H1 (cell line): ENCODE data around the gene CPSF4L. TPM values are rescaled to one million over a fixed set of nuclear protein-coding genes. Genes with fewer than 3 reads are reported as not detected.

Experiments
- CTCF ChIA-PET: fragments of 300-600 bp; sonication (Branson Sonifier 250); formaldehyde crosslinking; loops from one replicate; lab custom pipeline; 2021; ENCODE audit not compliant: partially characterized antibody; lab: Charles Lee
- POLR2A ChIA-PET: fragments of 300-600 bp; sonication (Branson Sonifier 250); formaldehyde crosslinking; loops from one replicate; lab custom pipeline; 2021; ENCODE audit warnings: inconsistent platforms; ENCODE audit not compliant: partially characterized antibody; lab: Charles Lee
- DNase-seq, 2 experiments: peaks; one replicate each; pipeline versions ENCODE4 v3.0.0 to v3.0.0-alpha.2; 2010 to 2022; ENCODE audit warnings: low spot score in 2 of 2, low read depth in 1 of 2, mixed read lengths in 1 of 2
- FAIRE-seq: peaks from 2 replicates; lab custom pipeline; 2011; peaks lifted over from hg19 to GRCh38; lab: Jason Lieb, UNC
- H2AFZ ChIP-seq: 2 replicates; pipeline ENCODE4 v1.8.1; 2012; ENCODE audit warnings: low read length, inconsistent platforms
- H2AK5ac ChIP-seq: 2 replicates; pipeline ENCODE4 v1.6.1; 2013; ENCODE audit warnings: low read depth, low read length
- H2BK120ac ChIP-seq: replicated peaks from 2 replicates; pipeline ENCODE3; 2013; ENCODE audit warnings: low read depth, low read length, inconsistent platforms
- H2BK12ac ChIP-seq: 2 replicates; pipeline ENCODE4 v1.6.1; 2013; ENCODE audit warnings: low read depth, low read length
- H2BK15ac ChIP-seq: 2 replicates; pipeline ENCODE4 v1.6.1; 2013; ENCODE audit warnings: low read length
- H2BK20ac ChIP-seq: 2 replicates; pipeline ENCODE4 v1.6.1; 2013; ENCODE audit warnings: low read length
- H2BK5ac ChIP-seq: 2 replicates; pipeline ENCODE4 v1.6.1; 2013; ENCODE audit warnings: low read depth, low read length
- H3K14ac ChIP-seq: 2 replicates; pipeline ENCODE4 v1.6.1; 2013; ENCODE audit warnings: inconsistent platforms; ENCODE audit not compliant: insufficient read length
- H3K18ac ChIP-seq: 2 replicates; pipeline ENCODE4 v1.6.1; 2013; ENCODE audit warnings: low read length; ENCODE audit errors: extremely low read depth
- H3K23ac ChIP-seq: 2 replicates; pipeline ENCODE4 v1.6.1; 2013; ENCODE audit warnings: inconsistent platforms; ENCODE audit not compliant: insufficient read length
- H3K23me2 ChIP-seq: 2 replicates; pipeline ENCODE4 v1.6.1; 2013; ENCODE audit warnings: low read depth, low read length
- H3K27ac ChIP-seq: 2 replicates; pipeline ENCODE4 v1.6.1; 2011; ENCODE audit warnings: low read depth, low read length, inconsistent platforms
- H3K27me3 ChIP-seq, 4 experiments: replicated peaks in 1 of 4; 1 replicate in 1 of 4; 2 replicates in 3 of 4; pipeline versions ENCODE4 v1.6.1 to v1.8.1; 2011 to 2013; ENCODE audit warnings: low read length in 3 of 4, mild to moderate bottlenecking in 3 of 4, inconsistent platforms in 2 of 4, mixed read lengths in 2 of 4, moderate library complexity in 1 of 4; ENCODE audit not compliant: control insufficient read depth in 3 of 4, insufficient read depth in 3 of 4; ENCODE audit errors: extremely low read depth in 1 of 4
- H3K36me3 ChIP-seq, 4 experiments: 2 replicates each; pipeline versions ENCODE4 v1.6.1 to v1.8.1; 2011 to 2013; ENCODE audit warnings: mild to moderate bottlenecking in 4 of 4, low read length in 3 of 4, moderate library complexity in 2 of 4, control low read depth in 1 of 4, inconsistent platforms in 1 of 4; ENCODE audit not compliant: insufficient read depth in 4 of 4, control insufficient read depth in 2 of 4
- H3K4ac ChIP-seq: replicated peaks from 2 replicates; pipeline ENCODE3; 2013; ENCODE audit warnings: low read length, low read depth, mixed read lengths, inconsistent platforms; ENCODE audit not compliant: insufficient read length
- H3K4me1 ChIP-seq, 4 experiments: replicated peaks in 1 of 4; 1 replicate in 1 of 4; 2 replicates in 3 of 4; pipeline versions ENCODE4 v1.6.1 to v1.8.1; 2011 to 2013; ENCODE audit warnings: low read length in 3 of 4, inconsistent platforms in 2 of 4, mixed read lengths in 1 of 4; ENCODE audit not compliant: insufficient read depth in 4 of 4, control insufficient read depth in 3 of 4
- H3K4me2 ChIP-seq, 2 experiments: 2 replicates each; pipeline versions ENCODE4 v1.6.1 to v1.8.1; 2011 to 2013; ENCODE audit warnings: low read depth in 2 of 2, low read length in 2 of 2, control low read depth in 1 of 2, inconsistent platforms in 1 of 2, mild to moderate bottlenecking in 1 of 2; ENCODE audit not compliant: insufficient read depth in 1 of 2
- H3K4me3 ChIP-seq, 4 experiments: fragments of 200-600, 300-600 bp in 1 of 4; sonication (generic), shearing (Covaris generic), sonication (Bioruptor Twin) in 1 of 4; 2 replicates each; pipeline versions ENCODE4 v1.5.1 to v1.8.1; 2011 to 2016; ENCODE audit warnings: low read length in 4 of 4, low read depth in 3 of 4, control low read depth in 2 of 4, inconsistent platforms in 2 of 4, mild to moderate bottlenecking in 2 of 4, mixed read lengths in 1 of 4, moderate library complexity in 1 of 4; ENCODE audit not compliant: insufficient read depth in 2 of 4; ENCODE audit errors: extremely low read depth in 1 of 4
- H3K56ac ChIP-seq: replicated peaks from 2 replicates; pipeline ENCODE3; 2013; ENCODE audit warnings: low read depth, mild to moderate bottlenecking, mixed read lengths, low read length, inconsistent platforms; ENCODE audit not compliant: insufficient read length
- H3K79me1 ChIP-seq: 2 replicates; pipeline ENCODE4 v1.6.1; 2013; ENCODE audit warnings: low read depth, low read length, control low read depth
- H3K79me2 ChIP-seq, 2 experiments: 2 replicates each; pipeline versions ENCODE4 v1.6.1 to v1.8.1; 2012 to 2013; ENCODE audit warnings: low read length in 2 of 2, mild to moderate bottlenecking in 2 of 2, inconsistent platforms in 1 of 2; ENCODE audit not compliant: insufficient read depth in 2 of 2, control insufficient read depth in 1 of 2
- H3K9ac ChIP-seq, 4 experiments: replicated peaks in 1 of 4; 1 replicate in 1 of 4; 2 replicates in 3 of 4; pipeline versions ENCODE4 v1.6.1 to v1.8.1; 2011 to 2013; ENCODE audit warnings: low read depth in 3 of 4, low read length in 3 of 4, control low read depth in 2 of 4, mild to moderate bottlenecking in 2 of 4, moderate library complexity in 2 of 4, inconsistent platforms in 1 of 4; ENCODE audit errors: extremely low read depth in 1 of 4
- H3K9me3 ChIP-seq, 2 experiments: 2 replicates each; pipeline versions ENCODE4 v1.6.1 to v1.8.1; 2012 to 2013; ENCODE audit warnings: mild to moderate bottlenecking in 2 of 2, moderate library complexity in 2 of 2, control low read depth in 1 of 2, inconsistent platforms in 1 of 2, low read depth in 1 of 2, low read length in 1 of 2, mixed read lengths in 1 of 2; ENCODE audit not compliant: insufficient read depth in 2 of 2
- H4K20me1 ChIP-seq, 2 experiments: replicated peaks in 1 of 2; 2 replicates each; pipeline versions ENCODE3 to v1.8.1; 2011 to 2013; ENCODE audit warnings: inconsistent platforms in 2 of 2, low read length in 2 of 2, mild to moderate bottlenecking in 1 of 2; ENCODE audit not compliant: insufficient read depth in 2 of 2, control insufficient read depth in 1 of 2
- H4K5ac ChIP-seq: 2 replicates; pipeline ENCODE4 v1.6.1; 2013; ENCODE audit warnings: low read length, low read depth, mixed read lengths, inconsistent platforms; ENCODE audit not compliant: insufficient read length
- H4K8ac ChIP-seq: 2 replicates; pipeline ENCODE4 v1.8.0; 2013; ENCODE audit warnings: mild to moderate bottlenecking, moderate library complexity, low read length, inconsistent platforms; ENCODE audit not compliant: insufficient read depth; ENCODE audit errors: extremely low read depth
- H4K91ac ChIP-seq: replicated peaks from 2 replicates; pipeline ENCODE3; 2013; ENCODE audit warnings: low read length, mixed read lengths, inconsistent platforms; ENCODE audit not compliant: insufficient read length
- ATF2 ChIP-seq: IDR thresholded peaks from 2 replicates; pipeline ENCODE4 v1.6.1; 2012; ENCODE audit warnings: low read length, inconsistent platforms
- BACH1 ChIP-seq: IDR thresholded peaks from 2 replicates; pipeline ENCODE4 v1.6.1; 2012; ENCODE audit warnings: low read length, improper control_type of control experiment
- MAFK ChIP-seq: IDR thresholded peaks from 2 replicates; pipeline ENCODE4 v1.6.1; 2012; ENCODE audit warnings: low read depth, mild to moderate bottlenecking, improper control_type of control experiment, low read length
- PHF8 ChIP-seq: fragments of 200-600 bp; sonication (generic); conservative IDR thresholded peaks from 2 replicates; pipeline ENCODE4 v1.7.1; 2012; ENCODE audit warnings: low read depth, mild to moderate bottlenecking, inconsistent platforms, low read length, moderate library complexity
- SIN3A ChIP-seq, 2 experiments: IDR thresholded peaks in 1 of 2; conservative IDR thresholded peaks in 1 of 2; 2 replicates each; pipeline ENCODE4 v1.6.1; 2011 to 2012; ENCODE audit warnings: low read length in 2 of 2, improper control_type of control experiment in 1 of 2, low read depth in 1 of 2, mild to moderate bottlenecking in 1 of 2
- WGBS, 2 experiments: shearing (Covaris generic) in 1 of 2; methylation state at CpG; one replicate each; pipeline versions ENCODE4 v1.1.6 to v1.1.7; 2013 to 2015; ENCODE audit warnings: low lambda C conversion rate in 2 of 2, mixed read lengths in 2 of 2, inconsistent platforms in 1 of 2, low coverage in 1 of 2, missing lambda C conversion rate in 1 of 2; ENCODE audit not compliant: insufficient replicate concordance in 2 of 2, insufficient coverage in 1 of 2, insufficient read length in 1 of 2; ENCODE audit errors: extremely low coverage in 1 of 2, missing lambda C conversion rate in 1 of 2; 5-methylcytosine and 5-hydroxymethylcytosine counted together
- polyA plus RNA-seq, 7 experiments: library from polyadenylated mRNA; depleted of rRNA in 3 of 7; stranded (reverse) in 5 of 7; unstranded in 2 of 7; fragments of >200 nt in 5 of 7; fragments of 200-250 nt in 2 of 7; gene quantifications; 1 replicate in 5 of 7; 2 replicates in 1 of 7; 4 replicates in 1 of 7; pipeline versions ENCODE4 v1.2.1 to v1.2.3, GENCODE V29; 2011 to 2013; ENCODE audit warnings: missing spikeins in 2 of 7, mixed read lengths in 2 of 7
- total RNA-seq: library from RNA; stranded (reverse); fragmentation: NEBNext Ultra II Directional; extraction: Animal tissue kit (Norgen Biotek cat#: 25700); gene quantifications from 2 replicates; pipeline ENCODE4 v1.2.1, GENCODE V29; 2021

Gene CPSF4L
- total and polyA plus RNA-seq, 2 of the 8 experiments (the other 6 are each of a cell fraction or from before 2014, with no cell fraction given) = not detected

- Histone ChIP-seq H2BK12ac (no peak overlapping the region), H3K36me3 (peaks cover 0 to 3% (median 0%) of the 10 kb centered on the region in 4 experiments; a peak in 1 of 8 replicates), H3K4ac (no peak overlapping the region), H3K79me1 (peaks cover 7% of the 10 kb centered on the region), H2AK5ac (no peak overlapping the region), H4K5ac (no peak overlapping the region), H3K56ac (no peak overlapping the region), H2BK20ac (no peak overlapping the region), H2BK120ac (no peak overlapping the region), H3K4me2 (no peak overlapping the region), H3K14ac (no peak overlapping the region), H4K8ac (no peak overlapping the region), H2AFZ (no peak overlapping the region), H3K23me2 (peaks cover 6% of the 10 kb centered on the region), H3K27me3 (no peaks in the 10 kb centered on the region), H3K79me2 (peaks cover 13 to 84% of the 10 kb centered on the region in 2 experiments), H3K27ac (no peak overlapping the region), H3K23ac (no peak overlapping the region), H4K91ac (no peak overlapping the region), H2BK15ac (no peak overlapping the region), H3K18ac (no peak overlapping the region), H3K4me3 (no peak overlapping the region), H3K9me3 (no peaks in the 10 kb centered on the region), H2BK5ac (no peak overlapping the region), H4K20me1 (peaks cover 2 to 8% of the 10 kb centered on the region in 2 experiments), H3K4me1 (peaks cover 2 to 14% (median 6%) of the 10 kb centered on the region in 4 experiments), H3K9ac (no peak overlapping the region)
- 55% methylated on average over 2 of the region's 2 CpGs; no CpG with 5 or more reads in 1 of the 2 experiments for WGBS, 2 experiments
- ChIA-PET POLR2A (interaction anchor here (1.2 to 2.3 kb wide), 2 partner anchors 12 to 22 kb away, joined by 4 to 13 read pairs; no protein-coding TSS in a partner anchor), CTCF (interaction anchor here (1.0 to 2.2 kb wide), 10 partner anchors 9 to 502 kb away, joined by 3 to 7 read pairs (median 4); no protein-coding TSS in a partner anchor)
- DNase-seq (no peak), FAIRE-seq (no peak)
- TF ChIP-seq ATF2 (no peak), SIN3A (conservative IDR thresholded peaks at IDR 0.05 in 1 of 2, IDR thresholded peaks at IDR 0.05 in 1 of 2; ENCODE audit: low read depth in 1 of 2, low read length in 2 of 2) (0 out of 4 replicates have a peak, but pooled peaks of 1 of the 2 experiments have one; percentile 24), BACH1 (peak; percentile 92), MAFK (peak; percentile 67; the same call in 1 of the 2 replicates), PHF8 (no peak)
Observed at GRCh38 chr17:73228748-73229236, 32.9 kb downstream of the CPSF4L start.
